K562 (cell line): ENCODE data around the gene ATP6V0E2. TPM values are rescaled to one million over a fixed set of nuclear protein-coding genes. Genes with fewer than 3 reads are reported as not detected.

Source experiments
- ATF6 ChIP-seq: sonication (generic); formaldehyde crosslinking; IDR thresholded peaks from 2 replicates; pipeline ENCODE4 v1.4.0; 2020; ENCODE audit warnings: mild to moderate bottlenecking, missing genetic modification reagents
- BHLHE40 ChIP-seq: IDR thresholded peaks from 2 replicates; pipeline ENCODE4 v1.6.1; 2011; ENCODE audit warnings: low read length, improper control_type of control experiment
- CAMTA2 ChIP-seq: fragments of 250-450 bp; sonication (Bioruptor Pico); conservative IDR thresholded peaks from 2 replicates; pipeline ENCODE4 v1.5.1; 2022
- CBX1 ChIP-seq: sonication (generic); IDR thresholded peaks from 2 replicates; pipeline ENCODE4 v1.6.1; 2016; ENCODE audit warnings: antibody characterized with exemption, low read depth, mild to moderate bottlenecking
- CTBP1 ChIP-seq: fragments of 450-650 bp; IDR thresholded peaks from 2 replicates; pipeline ENCODE4 v1.6.1; 2016; ENCODE audit warnings: borderline replicate concordance
- HDGF ChIP-seq: fragments of 450-650 bp; IDR thresholded peaks from 2 replicates; pipeline ENCODE4 v1.6.1; 2016
- JUNB ChIP-seq: fragments of 450-650 bp; formaldehyde crosslinking; conservative IDR thresholded peaks from 2 replicates; pipeline ENCODE4 v1.4.0; 2020; ENCODE audit warnings: mild to moderate bottlenecking
- KDM1A ChIP-seq, 2 experiments: fragments of 450-650 bp; IDR thresholded peaks; 2 replicates each; pipeline ENCODE4 v1.6.1; 2016; ENCODE audit warnings: mild to moderate bottlenecking in 2 of 2
- MAX ChIP-seq: sonication (generic); formaldehyde crosslinking; IDR thresholded peaks from 2 replicates; pipeline ENCODE4 v1.9.0; 2022; ENCODE audit warnings: mild to moderate bottlenecking, missing genetic modification reagents
- NFIX ChIP-seq: fragments of 250-450 bp; sonication (Bioruptor Pico); IDR thresholded peaks from 2 replicates; pipeline ENCODE4 v1.4.0; 2020; ENCODE audit warnings: low read depth, mild to moderate bottlenecking, moderate library complexity
- PRMT5 ChIP-seq: sonication (generic); formaldehyde crosslinking; IDR thresholded peaks from 2 replicates; pipeline ENCODE4 v1.5.0; 2020; ENCODE audit warnings: missing genetic modification reagents
- PYGO2 ChIP-seq: fragments of 450-650 bp; IDR thresholded peaks from 2 replicates; pipeline ENCODE4 v1.6.1; 2016; ENCODE audit warnings: mild to moderate bottlenecking, missing genetic modification characterization, moderate library complexity, missing compliant biosample characterization
- RFX7 ChIP-seq: fragments of 250-450 bp; sonication (Bioruptor Pico); IDR thresholded peaks from 2 replicates; pipeline ENCODE4 v1.5.1; 2021; ENCODE audit warnings: mild to moderate bottlenecking
- USF2 ChIP-seq: sonication (generic); formaldehyde crosslinking; IDR thresholded peaks from 2 replicates; pipeline ENCODE4 v1.5.0; 2020; ENCODE audit warnings: missing genetic modification reagents
- ZNF140 ChIP-seq: fragments of 250-450 bp; sonication (Bioruptor Pico); IDR thresholded peaks from 2 replicates; pipeline ENCODE4 v1.8.0; 2021; ENCODE audit warnings: moderate library complexity, mild to moderate bottlenecking, inconsistent platforms
- ZNF318 ChIP-seq, 2 experiments: fragments of 450-650 bp; IDR thresholded peaks; 2 replicates each; pipeline ENCODE4 v1.6.1; 2016; ENCODE audit warnings: mild to moderate bottlenecking in 2 of 2, borderline replicate concordance in 1 of 2, low read depth in 1 of 2, moderate library complexity in 1 of 2
- polyA plus RNA-seq, 8 experiments: library from polyadenylated mRNA; depleted of rRNA in 4 of 8; stranded (reverse) in 5 of 8; unstranded in 3 of 8; fragments of >200 nt; fragmentation: Nextera tagmentation in 2 of 8; fragmentation: Illumina TruSeq in 1 of 8; extraction: Ambion mirVana in 2 of 8; extraction: Trizol in 1 of 8; gene quantifications; 2 replicates each; pipeline versions ENCODE4 v1.2.1 to v1.2.3, GENCODE V29; 2011 to 2014; ENCODE audit warnings: inconsistent platforms in 1 of 8, missing spikeins in 1 of 8
- total RNA-seq, 7 experiments: library from RNA; depleted of rRNA in 6 of 7; stranded (reverse); fragments of >200 nt in 6 of 7; fragmentation: Illumina TruSeq in 2 of 7; extraction: Trizol in 2 of 7; gene quantifications; 2 replicates each; pipeline versions ENCODE4 v1.2.1 to v1.2.3, GENCODE V29; 2011 to 2021; ENCODE audit warnings: low replicate concordance in 1 of 7

ATP6V0E2 gene
- total and polyA plus RNA-seq, 9 of the 15 experiments (the other 6 are each of a cell fraction or from before 2014, with no cell fraction given), result 0.55 to 18.5 (median 10.9) TPM

GRCh38 chr7:149854611-149855360 is 19.0 kb upstream of the ATP6V0E2 start (continued):
- TF ChIP-seq ZNF318 (IDR thresholded peaks at IDR 0.05; ENCODE audit: borderline replicate concordance in 1 of 2, low read depth in 1 of 2) (no peak), KDM1A (IDR thresholded peaks at IDR 0.05) (peak in 1 of 2 experiments; percentile 4; a peak in 1 of 4 replicates), RFX7 (no peak), JUNB (CRISPR knock-in tag) (no peak), HDGF (no peak), MAX (CRISPR knock-in tag) (peak; percentile 10; the same call in 1 of the 2 replicates), ATF6 (no peak), ZNF140 (CRISPR knock-in tag) (no peak), CAMTA2 (no peak), CTBP1 (peak; percentile 45; the same call in 1 of the 2 replicates), CBX1 (no peak), BHLHE40 (peak; percentile 94), NFIX (CRISPR knock-in tag) (no peak), USF2 (CRISPR knock-in tag) (peak; percentile 82), PRMT5 (CRISPR knock-in tag) (no peak), PYGO2 (tag) (no peak)
